ENCODE data around the gene KIF20A.
"Not testable (repeated sequence)": the region's sequence is repeated elsewhere in the genome, so short reads cannot be mapped to it uniquely, and the experiment has no call there.

The KIF20A gene

DNA sequence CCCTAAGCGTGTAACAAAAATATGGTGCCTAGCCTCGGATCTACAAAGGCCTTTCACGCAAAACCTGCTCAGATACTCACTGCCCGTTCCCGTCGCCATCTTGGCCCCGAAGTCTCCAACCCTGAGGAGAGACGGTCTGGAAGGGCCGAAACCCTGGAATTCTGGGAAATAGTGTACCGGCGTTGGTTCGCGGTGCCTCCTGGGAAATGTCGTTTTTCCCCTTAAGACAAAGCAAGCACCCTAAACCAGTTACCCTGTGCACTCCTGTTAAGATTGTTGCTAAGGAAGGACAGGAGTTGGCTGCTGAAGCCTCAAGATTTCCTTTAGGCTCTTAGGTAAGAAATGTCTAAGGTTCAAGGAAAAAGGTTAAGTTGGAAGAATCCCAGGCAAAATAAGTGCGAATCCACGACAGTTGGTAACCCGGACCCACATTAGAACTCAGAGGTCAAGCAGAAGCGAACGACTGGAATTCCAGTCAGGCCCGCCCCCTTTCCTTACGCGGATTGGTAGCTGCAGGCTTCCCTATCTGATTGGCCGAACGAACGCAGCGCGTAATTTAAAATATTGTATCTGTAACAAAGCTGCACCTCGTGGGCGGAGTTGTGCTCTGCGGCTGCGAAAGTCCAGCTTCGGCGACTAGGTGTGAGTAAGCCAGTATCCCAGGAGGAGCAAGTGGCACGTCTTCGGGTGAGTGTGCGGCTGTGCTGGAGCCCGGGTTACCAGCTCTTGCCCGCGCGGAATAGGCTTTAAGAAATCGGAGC is at the start of gene KIF20A, which contains the start of gene BRD8:
Gene KIF20A (plus strand): TSS at position 597 of the 761 bp plus-strand sequence. CDS start 569 bp downstream, outside the sequence.
Gene BRD8 (minus strand): TSS at position 115 of the 761 bp plus-strand sequence. CDS start 16 bp downstream, at position 99.
- H3K36me3 ChIP-seq (ENCODE audit: control insufficient read depth, insufficient read depth, low read length) = peaks cover 30% of the 10 kb centered on the region

DNA sequence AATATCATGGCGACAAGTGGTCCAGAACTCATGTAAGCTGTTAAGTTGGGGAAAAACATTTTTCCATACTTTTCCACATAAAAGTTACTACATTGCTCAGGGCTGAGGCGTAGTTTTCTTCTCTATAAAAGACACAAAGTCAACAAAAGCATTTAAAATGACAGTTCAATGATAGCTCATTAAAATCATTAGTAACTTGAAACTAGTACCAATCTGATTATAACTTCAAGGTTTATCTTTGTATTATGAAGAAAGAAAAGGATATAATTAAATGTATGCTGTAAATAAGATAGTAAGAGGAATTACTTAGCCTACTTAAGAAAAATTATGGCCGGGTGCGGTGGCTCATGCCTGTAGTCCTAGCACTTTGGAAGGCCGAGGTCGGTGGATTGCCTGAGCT is 49.6 kb upstream of the KIF20A start:
- H3K9me3 ChIP-seq (ENCODE audit: control insufficient read depth, insufficient read depth, low read length) = no peaks in the 10 kb centered on the region
- H3K4me1 ChIP-seq (ENCODE audit: control insufficient read depth, insufficient read depth, low read length) = no peaks in the 10 kb centered on the region
- no peaks in the 10 kb centered on the region for H3K27me3 ChIP-seq (ENCODE audit: control insufficient read depth, insufficient read depth, low read length)

More for the DNA sequence above, at the start of gene KIF20A, which contains the start of gene BRD8:
- peak within 1 kb of the TSS; percentile 87 for H3K9ac ChIP-seq (ENCODE audit: low read depth, low read length)
- H3K27me3 ChIP-seq (ENCODE audit: control insufficient read depth, insufficient read depth, low read length) = no peaks in the 10 kb centered on the region
- H3K9me3 ChIP-seq (ENCODE audit: control insufficient read depth, insufficient read depth, low read length) = no peaks in the 10 kb centered on the region
- peak within 1 kb of the TSS; percentile 78 for H3K4me3 ChIP-seq (ENCODE audit: low read depth, low read length)
- H3K4me1 ChIP-seq (ENCODE audit: control insufficient read depth, insufficient read depth, low read length) = no peaks in the 10 kb centered on the region

DNA sequence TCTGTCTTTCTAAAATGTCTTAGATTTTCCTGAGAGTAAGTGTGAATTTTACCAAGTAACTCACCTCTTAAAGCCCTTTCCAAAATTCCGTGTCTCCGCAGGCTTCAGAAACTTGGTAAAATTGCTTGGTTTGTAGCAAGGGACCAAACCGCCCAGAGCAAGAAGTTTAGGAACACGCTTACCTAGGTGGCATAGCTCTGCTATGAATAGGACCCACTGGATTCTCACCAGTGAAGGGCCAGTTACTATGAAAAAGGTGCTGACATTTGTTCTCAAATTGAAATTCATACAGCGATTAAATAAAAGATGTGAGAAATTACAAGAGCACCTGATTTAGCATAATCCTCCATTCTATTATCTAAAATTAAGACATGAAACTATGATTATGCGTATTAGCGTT is 46.4 kb upstream of the KIF20A start:
- Histone ChIP-seq H3K9me3 (ENCODE audit: control insufficient read depth, insufficient read depth, low read length) (no peaks in the 10 kb centered on the region), H3K4me3 (ENCODE audit: low read depth, low read length) (peak overlapping the region; percentile 49), H3K27me3 (ENCODE audit: control insufficient read depth, insufficient read depth, low read length) (no peaks in the 10 kb centered on the region), H3K4me1 (ENCODE audit: control insufficient read depth, insufficient read depth, low read length) (no peaks in the 10 kb centered on the region), H3K36me3 (ENCODE audit: control insufficient read depth, insufficient read depth, low read length) (no peaks in the 10 kb centered on the region), H3K9ac (ENCODE audit: low read depth, low read length) (no peak overlapping the region)

More for the DNA sequence above, 49.6 kb upstream of the KIF20A start:
- Histone ChIP-seq H3K9ac (ENCODE audit: low read depth, low read length) (no peak overlapping the region), H3K36me3 (ENCODE audit: control insufficient read depth, insufficient read depth, low read length) (no peaks in the 10 kb centered on the region), H3K4me3 (ENCODE audit: low read depth, low read length) (no peak overlapping the region)

DNA sequence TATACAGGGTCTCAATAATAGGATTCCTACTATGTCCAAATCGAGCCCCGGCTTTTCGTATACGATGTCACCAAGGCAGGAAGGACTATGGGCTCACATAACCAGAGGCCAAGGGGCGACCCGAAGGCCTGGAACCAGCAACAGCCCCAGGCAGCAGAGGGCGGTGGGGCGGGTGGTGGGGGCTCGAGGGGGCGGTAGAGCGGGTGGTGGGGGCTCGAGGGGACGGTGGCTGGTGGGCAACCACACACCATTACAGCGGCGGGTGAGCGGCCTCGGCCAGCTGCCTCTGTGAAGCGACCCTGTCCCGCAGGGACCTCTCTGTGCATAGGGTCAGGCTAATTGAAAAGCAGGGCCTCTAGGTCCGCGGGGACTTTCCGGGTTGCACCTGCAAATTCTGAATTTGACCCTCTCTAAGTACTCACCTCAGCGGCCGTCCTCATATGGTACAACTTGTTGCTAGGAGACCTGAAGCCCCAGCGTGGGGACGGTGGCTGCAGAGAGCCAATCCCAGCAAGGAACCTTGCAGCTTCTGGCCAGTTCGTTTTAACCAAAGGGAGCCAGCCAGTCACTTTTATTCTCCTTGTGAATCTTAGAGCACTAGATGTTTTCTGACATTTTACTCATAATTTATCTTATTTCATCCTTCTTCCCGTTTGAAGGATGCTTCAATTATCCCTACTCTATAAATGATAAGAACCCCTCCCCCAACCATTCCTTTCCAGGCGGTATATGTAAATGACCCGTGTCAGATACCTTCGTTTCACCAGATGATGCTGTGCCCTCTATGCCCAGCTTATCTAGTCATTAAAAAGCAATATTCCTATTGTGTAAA is 39.7 kb upstream of the KIF20A start, which contains the start of gene NME5:
Gene NME5 (minus strand): TSS at position 480 of the 832 bp plus-strand sequence. CDS start 648 bp downstream, outside the sequence.
- H3K36me3 ChIP-seq (ENCODE audit: control insufficient read depth, insufficient read depth, low read length) = no peaks in the 10 kb centered on the region
- H3K9ac ChIP-seq (ENCODE audit: low read depth, low read length) = no peak within 1 kb of the TSS
- H3K27me3 ChIP-seq (ENCODE audit: control insufficient read depth, insufficient read depth, low read length) = no peaks in the 10 kb centered on the region
- H3K4me1 ChIP-seq (ENCODE audit: control insufficient read depth, insufficient read depth, low read length) = no peaks in the 10 kb centered on the region
- H3K9me3 ChIP-seq (ENCODE audit: control insufficient read depth, insufficient read depth, low read length) = no peaks in the 10 kb centered on the region
- peak within 1 kb of the TSS; percentile 74 for H3K4me3 ChIP-seq (ENCODE audit: low read depth, low read length)

DNA sequence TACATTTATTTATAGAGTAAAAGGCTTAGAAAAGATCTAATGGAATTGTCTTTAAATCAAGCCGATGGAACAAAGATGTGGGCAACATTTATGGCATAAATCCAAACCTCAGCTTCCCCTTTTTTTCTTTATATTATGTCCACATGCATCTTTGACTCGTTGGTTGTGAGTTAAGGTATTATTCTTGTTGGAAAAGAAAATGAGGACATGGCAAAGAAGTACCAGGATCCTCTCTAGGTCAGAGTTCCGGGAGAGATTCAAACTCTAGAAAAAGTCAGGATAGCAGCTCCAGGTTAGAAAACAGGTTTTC is 39.2 kb upstream of the KIF20A start:
- Histone ChIP-seq H3K27me3 (ENCODE audit: control insufficient read depth, insufficient read depth, low read length) (no peaks in the 10 kb centered on the region), H3K36me3 (ENCODE audit: control insufficient read depth, insufficient read depth, low read length) (no peaks in the 10 kb centered on the region), H3K9ac (ENCODE audit: low read depth, low read length) (no peak overlapping the region), H3K4me1 (ENCODE audit: control insufficient read depth, insufficient read depth, low read length) (no peaks in the 10 kb centered on the region), H3K9me3 (ENCODE audit: control insufficient read depth, insufficient read depth, low read length) (no peaks in the 10 kb centered on the region), H3K4me3 (ENCODE audit: low read depth, low read length) (peak overlapping the region; percentile 74)

DNA sequence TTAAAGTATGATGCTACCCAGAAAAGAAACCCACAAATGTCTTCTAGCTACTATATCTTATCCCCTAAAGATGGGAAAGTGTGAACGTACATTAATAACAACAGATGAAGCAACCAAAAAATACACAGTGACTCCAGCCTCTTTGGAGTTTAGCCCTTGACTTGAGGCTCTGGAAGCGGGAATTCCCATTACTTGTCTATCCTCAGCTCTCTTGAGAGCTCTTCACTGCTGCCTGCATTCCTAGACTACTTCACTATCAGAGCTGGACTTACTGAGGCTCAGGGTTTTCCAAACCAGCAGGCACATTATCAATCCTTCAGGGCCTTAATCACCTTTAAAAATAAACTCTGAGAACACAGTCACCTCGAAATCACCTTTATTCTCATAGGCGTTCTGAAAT is 38.6 kb upstream of the KIF20A start:
- H3K9ac ChIP-seq (ENCODE audit: low read depth, low read length) = no peak overlapping the region
- H3K9me3 ChIP-seq (ENCODE audit: control insufficient read depth, insufficient read depth, low read length) = no peaks in the 10 kb centered on the region
- H3K4me3 ChIP-seq (ENCODE audit: low read depth, low read length) = no peak overlapping the region
- H3K27me3 ChIP-seq (ENCODE audit: control insufficient read depth, insufficient read depth, low read length) = no peaks in the 10 kb centered on the region
- H3K36me3 ChIP-seq (ENCODE audit: control insufficient read depth, insufficient read depth, low read length) = no peaks in the 10 kb centered on the region
- H3K4me1 ChIP-seq (ENCODE audit: control insufficient read depth, insufficient read depth, low read length) = no peaks in the 10 kb centered on the region

DNA sequence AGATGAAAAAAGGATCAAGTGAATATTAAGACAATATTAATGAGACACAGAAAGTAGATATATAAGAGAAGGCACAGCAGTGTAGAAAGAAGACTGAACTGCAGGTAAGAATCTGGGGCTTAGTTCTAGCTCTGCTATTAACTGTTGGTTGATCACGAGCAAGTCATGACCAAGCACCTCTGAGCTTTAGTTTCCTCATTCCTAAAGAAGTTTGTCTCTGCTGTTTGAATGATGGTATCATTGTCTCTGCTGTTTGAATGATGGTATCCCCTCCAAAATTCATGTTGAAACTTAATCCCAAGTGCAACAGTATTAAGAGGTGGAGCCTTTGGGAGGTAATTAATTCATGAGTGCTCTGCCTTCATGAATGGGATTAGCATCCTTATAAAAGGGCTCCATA is 37.2 kb upstream of the KIF20A start:
- no peak overlapping the region for H3K9ac ChIP-seq (ENCODE audit: low read depth, low read length)
- no peak overlapping the region for H3K4me3 ChIP-seq (ENCODE audit: low read depth, low read length)
- H3K4me1 ChIP-seq (ENCODE audit: control insufficient read depth, insufficient read depth, low read length) = no peaks in the 10 kb centered on the region
- no peaks in the 10 kb centered on the region for H3K27me3 ChIP-seq (ENCODE audit: control insufficient read depth, insufficient read depth, low read length)
- no peaks in the 10 kb centered on the region for H3K36me3 ChIP-seq (ENCODE audit: control insufficient read depth, insufficient read depth, low read length)
- H3K9me3 ChIP-seq (ENCODE audit: control insufficient read depth, insufficient read depth, low read length) = no peaks in the 10 kb centered on the region

DNA sequence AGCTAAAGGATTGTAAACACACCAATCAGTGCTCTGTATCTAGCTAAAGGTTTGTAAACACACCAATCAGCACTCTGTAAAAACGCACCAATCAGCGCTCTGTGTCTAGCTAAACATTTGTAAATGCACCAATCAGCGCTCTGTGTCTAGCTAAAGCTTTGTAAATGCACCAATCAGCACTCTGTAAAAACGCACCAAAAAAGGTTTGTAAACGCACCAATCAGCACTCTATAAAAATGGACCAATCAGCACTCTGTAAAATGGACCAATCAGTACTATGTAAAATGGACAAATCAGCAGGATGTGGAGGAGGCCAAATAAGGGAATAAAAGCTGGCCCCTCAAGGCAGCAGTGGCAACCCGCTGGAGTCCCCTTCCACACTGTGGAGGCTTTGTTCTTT is 35.3 kb upstream of the KIF20A start:
- not testable (repeated sequence) for H3K9me3 ChIP-seq (ENCODE audit: control insufficient read depth, insufficient read depth, low read length); H3K27me3 ChIP-seq (ENCODE audit: control insufficient read depth, insufficient read depth, low read length); H3K4me3 ChIP-seq (ENCODE audit: low read depth, low read length); H3K9ac ChIP-seq (ENCODE audit: low read depth, low read length); H3K36me3 ChIP-seq (ENCODE audit: control insufficient read depth, insufficient read depth, low read length); H3K4me1 ChIP-seq (ENCODE audit: control insufficient read depth, insufficient read depth, low read length)

DNA sequence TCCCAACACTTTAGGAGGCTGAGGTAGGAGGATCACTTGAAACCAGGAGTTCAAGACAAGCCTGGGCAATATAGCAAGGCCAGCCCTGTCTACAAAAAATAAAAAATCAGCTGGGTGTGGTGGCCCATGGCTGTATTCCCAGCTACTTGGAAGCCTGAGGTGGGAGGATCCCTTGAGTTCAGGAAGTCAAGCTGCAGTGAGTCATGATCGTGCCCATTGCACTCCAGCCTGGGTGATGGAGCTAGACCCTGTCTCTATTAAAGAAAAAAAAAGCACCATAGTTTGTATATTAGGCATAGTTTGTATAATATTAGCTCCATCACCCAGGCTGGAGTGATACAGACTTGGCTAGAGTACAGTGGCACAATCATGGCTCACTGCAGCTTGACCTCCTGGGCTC is 30.1 kb upstream of the KIF20A start:
- no peaks in the 10 kb centered on the region for H3K4me1 ChIP-seq (ENCODE audit: control insufficient read depth, insufficient read depth, low read length)
- no peaks in the 10 kb centered on the region for H3K27me3 ChIP-seq (ENCODE audit: control insufficient read depth, insufficient read depth, low read length)
- H3K36me3 ChIP-seq (ENCODE audit: control insufficient read depth, insufficient read depth, low read length) = no peaks in the 10 kb centered on the region
- no peaks in the 10 kb centered on the region for H3K9me3 ChIP-seq (ENCODE audit: control insufficient read depth, insufficient read depth, low read length)
- no peak overlapping the region for H3K9ac ChIP-seq (ENCODE audit: low read depth, low read length)
- H3K4me3 ChIP-seq (ENCODE audit: low read depth, low read length) = no peak overlapping the region

DNA sequence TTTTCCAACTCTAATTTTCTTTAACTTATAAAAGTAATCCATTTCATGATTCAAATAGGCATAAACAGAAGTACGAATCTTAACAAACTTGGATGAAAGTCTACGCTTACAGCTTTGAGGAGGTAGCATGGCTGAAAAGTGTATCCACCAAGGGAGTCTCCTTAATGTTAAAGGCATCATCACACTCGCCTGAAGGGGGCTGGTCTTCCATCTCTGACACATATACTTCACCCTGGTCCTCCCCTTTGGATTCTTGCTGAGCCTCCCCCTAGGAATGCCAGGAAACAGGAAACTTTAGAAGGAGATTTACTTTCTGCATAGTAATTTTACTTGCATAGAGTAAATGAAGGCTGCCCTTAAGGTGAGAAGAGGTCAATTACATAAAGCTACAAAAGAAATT is 29.4 kb upstream of the KIF20A start:
- H3K4me1 ChIP-seq (ENCODE audit: control insufficient read depth, insufficient read depth, low read length) = no peaks in the 10 kb centered on the region
- H3K4me3 ChIP-seq (ENCODE audit: low read depth, low read length) = no peak overlapping the region
- H3K9ac ChIP-seq (ENCODE audit: low read depth, low read length) = no peak overlapping the region
- H3K36me3 ChIP-seq (ENCODE audit: control insufficient read depth, insufficient read depth, low read length) = no peaks in the 10 kb centered on the region
- H3K27me3 ChIP-seq (ENCODE audit: control insufficient read depth, insufficient read depth, low read length) = no peaks in the 10 kb centered on the region
- H3K9me3 ChIP-seq (ENCODE audit: control insufficient read depth, insufficient read depth, low read length) = no peaks in the 10 kb centered on the region

DNA sequence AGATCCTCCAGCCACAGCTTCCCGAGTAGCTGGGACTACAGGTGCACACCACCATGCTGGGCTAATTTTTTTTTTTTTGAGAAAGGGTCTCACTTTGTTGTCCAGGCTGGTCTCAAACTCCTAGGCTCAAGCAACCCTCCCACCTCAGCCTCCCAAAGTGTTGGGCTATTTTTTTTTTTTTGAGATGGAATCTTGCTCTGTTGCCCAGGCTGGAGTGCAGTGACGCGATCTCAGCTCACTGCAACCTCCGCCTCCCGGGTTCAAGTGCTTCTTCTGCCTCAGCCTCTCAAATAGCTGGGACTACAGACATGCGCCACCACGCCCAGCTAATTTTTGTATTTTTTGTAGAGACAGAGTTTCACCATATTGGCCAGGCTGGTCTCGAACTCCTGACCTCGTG is 22.9 kb upstream of the KIF20A start:
- not testable (repeated sequence) for H3K27me3 ChIP-seq (ENCODE audit: control insufficient read depth, insufficient read depth, low read length); H3K9me3 ChIP-seq (ENCODE audit: control insufficient read depth, insufficient read depth, low read length); H3K9ac ChIP-seq (ENCODE audit: low read depth, low read length); H3K4me1 ChIP-seq (ENCODE audit: control insufficient read depth, insufficient read depth, low read length); H3K4me3 ChIP-seq (ENCODE audit: low read depth, low read length)
- peaks cover 31% of the 10 kb centered on the region for H3K36me3 ChIP-seq (ENCODE audit: control insufficient read depth, insufficient read depth, low read length)

DNA sequence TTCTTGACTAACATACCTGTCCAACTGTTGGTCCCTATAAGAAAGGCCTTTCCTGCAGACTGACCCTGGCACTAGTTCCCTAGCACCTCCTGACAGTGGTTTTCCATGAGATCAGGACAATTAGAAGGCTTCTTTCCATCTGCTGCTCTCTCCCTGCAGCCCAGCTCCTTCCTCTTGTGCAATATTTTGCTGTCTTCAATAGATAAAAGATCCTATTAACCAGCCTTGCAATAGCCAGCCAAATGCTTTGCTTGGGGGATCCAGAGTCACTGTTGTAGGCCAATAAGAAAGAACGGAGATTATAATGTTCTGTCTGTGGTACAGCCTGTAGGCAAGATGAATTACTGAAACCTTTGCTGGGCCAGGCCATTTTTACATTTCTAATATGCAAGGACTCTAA is 21.3 kb upstream of the KIF20A start:
- H3K9me3 ChIP-seq (ENCODE audit: control insufficient read depth, insufficient read depth, low read length) = no peaks in the 10 kb centered on the region
- H3K36me3 ChIP-seq (ENCODE audit: control insufficient read depth, insufficient read depth, low read length) = peaks cover 47% of the 10 kb centered on the region
- no peaks in the 10 kb centered on the region for H3K27me3 ChIP-seq (ENCODE audit: control insufficient read depth, insufficient read depth, low read length)
- H3K4me1 ChIP-seq (ENCODE audit: control insufficient read depth, insufficient read depth, low read length) = no peaks in the 10 kb centered on the region
- H3K4me3 ChIP-seq (ENCODE audit: low read depth, low read length) = no peak overlapping the region
- H3K9ac ChIP-seq (ENCODE audit: low read depth, low read length) = no peak overlapping the region
